GM23338 (cell line): ENCODE results near the gene UBL4A. TPM values are rescaled to one million over a fixed set of nuclear protein-coding genes. Genes with fewer than 3 reads are reported as not detected.

ENCODE experiments used
- ATAC-seq: fragments of 200-7000 bp; cut with Tn5 transposase; 3 replicates; pipeline ENCODE4 v1.9.1; 2020
- DNase-seq: peaks from one replicate; pipeline ENCODE4 v3.0.0-alpha.2; 2015; ENCODE audit warnings: low spot score
- H2AFZ ChIP-seq: fragments of 200-600 bp; sonication (generic); 2 replicates; pipeline ENCODE4 v1.8.0; 2016; ENCODE audit warnings: antibody characterized with exemption, mild to moderate bottlenecking, moderate library complexity
- H3F3A ChIP-seq: fragments of 200-600 bp; sonication (generic); replicated peaks from 2 replicates; pipeline ENCODE4 v1.8.0; 2017; ENCODE audit warnings: antibody characterized with exemption, mixed run types, low read depth
- H3K27ac ChIP-seq: fragments of 200-600 bp; sonication (generic); 2 replicates; pipeline ENCODE4 v1.6.1; 2016; ENCODE audit warnings: low read depth
- H3K27me3 ChIP-seq: fragments of 200-600 bp; sonication (generic); 2 replicates; pipeline ENCODE4 v1.8.0; 2016; ENCODE audit warnings: mild to moderate bottlenecking, mixed run types, moderate library complexity; ENCODE audit not compliant: insufficient read depth
- H3K36me3 ChIP-seq: fragments of 200-600 bp; sonication (generic); 2 replicates; pipeline ENCODE4 v1.8.0; 2016; ENCODE audit warnings: mild to moderate bottlenecking; ENCODE audit not compliant: insufficient read depth
- H3K4me1 ChIP-seq: fragments of 200-600 bp; sonication (generic); 2 replicates; pipeline ENCODE4 v1.8.0; 2016; ENCODE audit warnings: mild to moderate bottlenecking, moderate library complexity; ENCODE audit not compliant: insufficient read depth
- H3K4me2 ChIP-seq: fragments of 200-600 bp; sonication (generic); 2 replicates; pipeline ENCODE4 v1.7.1; 2017; ENCODE audit warnings: mixed run types
- H3K4me3 ChIP-seq: fragments of 200-600 bp; sonication (generic); 2 replicates; pipeline ENCODE4 v1.6.1; 2016; ENCODE audit warnings: mixed run types
- H3K79me2 ChIP-seq: fragments of 200-600 bp; sonication (generic); replicated peaks from 2 replicates; pipeline ENCODE4 v1.8.0; 2017; ENCODE audit warnings: mild to moderate bottlenecking; ENCODE audit not compliant: insufficient read depth
- H3K9me2 ChIP-seq: fragments of 200-600 bp; sonication (generic); 2 replicates; pipeline ENCODE4 v1.8.0; 2017; ENCODE audit not compliant: insufficient read depth
- H4K20me1 ChIP-seq: fragments of 200-600 bp; sonication (generic); replicated peaks from 2 replicates; pipeline ENCODE4 v1.8.0; 2017; ENCODE audit warnings: mild to moderate bottlenecking; ENCODE audit not compliant: insufficient read depth
- H3K27ac Mint-ChIP-seq: 2 replicates; pipeline ENCODE4 v1.8.0; 2020; ENCODE audit warnings: inconsistent platforms, mild to moderate bottlenecking, moderate library complexity, mixed read lengths
- H3K27me3 Mint-ChIP-seq: 3 replicates; pipeline ENCODE4 v1.8.0; 2022; ENCODE audit warnings: low read depth, mild to moderate bottlenecking, moderate library complexity, mixed read lengths, inconsistent platforms; ENCODE audit not compliant: insufficient read depth, poor library complexity
- H3K36me3 Mint-ChIP-seq: 3 replicates; pipeline ENCODE4 v1.8.0; 2021; ENCODE audit warnings: low read depth, mild to moderate bottlenecking, inconsistent platforms, moderate library complexity, mixed read lengths
- H3K4me1 Mint-ChIP-seq: 3 replicates; pipeline ENCODE4 v1.8.0; 2020; ENCODE audit warnings: mild to moderate bottlenecking, inconsistent platforms, mixed read lengths
- H3K4me3 Mint-ChIP-seq: 3 replicates; pipeline ENCODE4 v1.8.0; 2021; ENCODE audit warnings: moderate library complexity, mild to moderate bottlenecking, inconsistent platforms, mixed read lengths
- H3K9me3 Mint-ChIP-seq: 3 replicates; pipeline ENCODE4 v1.8.0; 2020; ENCODE audit warnings: moderate library complexity, mild to moderate bottlenecking, inconsistent platforms, mixed read lengths
- CREB1 ChIP-seq: fragments of 250-450 bp; sonication (Bioruptor Pico); IDR thresholded peaks from 2 replicates; pipeline ENCODE4 v1.5.0; 2020; ENCODE audit warnings: low read depth, mild to moderate bottlenecking, moderate library complexity
- ETS1 ChIP-seq: IDR thresholded peaks from 2 replicates; pipeline ENCODE4 v1.6.1; 2016; ENCODE audit warnings: antibody characterized with exemption
- EZH2 ChIP-seq: fragments of 200-600 bp; sonication (generic); IDR thresholded peaks from one replicate; pipeline ENCODE4 v1.8.0; 2017; ENCODE audit warnings: antibody characterized with exemption, mild to moderate bottlenecking, low read depth; ENCODE audit not compliant: unreplicated experiment
- EZH2phosphoT487 ChIP-seq: fragments of 200-600 bp; sonication (generic); IDR thresholded peaks from one replicate; pipeline ENCODE4 v1.8.1; 2018; ENCODE audit warnings: antibody characterized with exemption; ENCODE audit not compliant: unreplicated experiment
- POLR2AphosphoS5 ChIP-seq: IDR thresholded peaks from 2 replicates; pipeline ENCODE4 v1.6.1; 2016; ENCODE audit warnings: antibody characterized with exemption, low read depth
- REST ChIP-seq: IDR thresholded peaks from one replicate; pipeline ENCODE4 v1.6.1; 2018; ENCODE audit warnings: antibody characterized with exemption; ENCODE audit not compliant: unreplicated experiment
- STAT1 ChIP-seq: IDR thresholded peaks from one replicate; pipeline ENCODE4 v1.6.1; 2016; ENCODE audit warnings: antibody characterized with exemption; ENCODE audit not compliant: unreplicated experiment
- ZNF114 ChIP-seq: fragments of 250-450 bp; sonication (Bioruptor Pico); IDR thresholded peaks from 2 replicates; pipeline ENCODE4 v1.5.0; 2020; ENCODE audit warnings: mild to moderate bottlenecking, moderate library complexity
- ZNF331 ChIP-seq: fragments of 250-450 bp; sonication (Bioruptor Pico); IDR thresholded peaks from 2 replicates; pipeline ENCODE4 v1.5.0; 2020; ENCODE audit warnings: low read depth, mild to moderate bottlenecking, moderate library complexity
- ZNF462 ChIP-seq: fragments of 250-450 bp; sonication (Bioruptor Pico); IDR thresholded peaks from 2 replicates; pipeline ENCODE4 v1.5.0; 2020; ENCODE audit warnings: mild to moderate bottlenecking, moderate library complexity
- polyA plus RNA-seq: library from polyadenylated mRNA; unstranded; fragments of >200 nt; fragmentation: Nextera tagmentation; extraction: Ambion mirVana; gene quantifications from 2 replicates; pipeline ENCODE4 v1.2.1, GENCODE V29; 2016
- total RNA-seq: library from RNA; depleted of rRNA; stranded (reverse); fragments of >200 nt; shearing (Covaris generic); gene quantifications from 2 replicates; pipeline ENCODE4 v1.2.3, GENCODE V29; 2014

The UBL4A gene
- total and polyA plus RNA-seq, 2 experiments from 2014 or later = 15.6 to 43.7 TPM

GRCh38 chrX:154448484-154448883 is 37.9 kb downstream of the UBL4A start:
- H3K9me3 Mint-ChIP-seq = no peaks in the 10 kb centered on the region
- Histone ChIP-seq H4K20me1 (no peaks in the 10 kb centered on the region), H3K36me3 (no peaks in the 10 kb centered on the region), H3K27me3 (no peaks in the 10 kb centered on the region), H2AFZ (no peak overlapping the region), H3K4me2 (no peak overlapping the region), H3K79me2 (no peaks in the 10 kb centered on the region), H3F3A (no peaks in the 10 kb centered on the region), H3K9me2 (no peaks in the 10 kb centered on the region), H3K27ac (no peak overlapping the region), H3K4me3 (no peak overlapping the region), H3K4me1 (0 out of 2 replicates have a peak, but pooled peaks cover 1% of the 10 kb centered on the region)
- H3K36me3 Mint-ChIP-seq = peaks cover 6% of the 10 kb centered on the region; the same call in 2 of the 3 replicates
- H3K4me3 Mint-ChIP-seq = no peak overlapping the region
- H3K27ac Mint-ChIP-seq = no peak overlapping the region
- TF ChIP-seq ETS1 = no peak
- peaks cover 3% of the 10 kb centered on the region for H3K27me3 Mint-ChIP-seq
- DNase-seq (no peak), ATAC-seq (no peak)
- H3K4me1 Mint-ChIP-seq = no peaks in the 10 kb centered on the region

- H3K4me3 ChIP-seq = no peak overlapping the region
- H3K27me3 ChIP-seq = no peaks in the 10 kb centered on the region
- H3K4me2 ChIP-seq = no peak overlapping the region
- H3F3A ChIP-seq = no peaks in the 10 kb centered on the region
- no peaks in the 10 kb centered on the region for H3K36me3 ChIP-seq
- no peak overlapping the region for H2AFZ ChIP-seq
- ATAC-seq = no peak
- no peak overlapping the region for H3K27ac Mint-ChIP-seq
- 0 out of 2 replicates have a peak, but pooled peaks cover 3% of the 10 kb centered on the region for H3K4me1 ChIP-seq
- H3K79me2 ChIP-seq = no peaks in the 10 kb centered on the region
- H3K36me3 Mint-ChIP-seq = peaks cover 12% of the 10 kb centered on the region; the same call in 2 of the 3 replicates
- no peaks in the 10 kb centered on the region for H3K4me1 Mint-ChIP-seq
- H3K9me3 Mint-ChIP-seq = no peaks in the 10 kb centered on the region
- no peaks in the 10 kb centered on the region for H3K9me2 ChIP-seq
- H3K4me3 Mint-ChIP-seq = peak overlapping the region; percentile 10; the same call in 1 of the 3 replicates
- peaks cover 7% of the 10 kb centered on the region for H3K27me3 Mint-ChIP-seq
- no peak for DNase-seq
- no peaks in the 10 kb centered on the region for H4K20me1 ChIP-seq
- no peak overlapping the region for H3K27ac ChIP-seq
- TF ChIP-seq ZNF114 (no peak), STAT1 (no peak), ZNF462 (CRISPR knock-in tag) (no peak), REST (no peak), ZNF331 (CRISPR knock-in tag) (no peak), CREB1 (CRISPR knock-in tag) (no peak), EZH2 (no peak), ETS1 (no peak), POLR2AphosphoS5 (no peak), EZH2phosphoT487 (no peak)
Observed at GRCh38 chrX:154446430-154446829, 40.0 kb downstream of the UBL4A start.
